Keratinocyte (primary cell): Measurements from ENCODE around the gene TAS1R3. TPM values are rescaled to one million over a fixed set of nuclear protein-coding genes. Genes with fewer than 3 reads are reported as not detected.

Experiments
- DNase-seq: peaks from one replicate; pipeline ENCODE4 v3.0.0-alpha.2; 2011; ENCODE audit warnings: low read depth, missing footprints, low spot score
- FAIRE-seq: peaks from 2 replicates; lab custom pipeline; 2011; peaks lifted over from hg19 to GRCh38; lab: Jason Lieb, UNC
- H2AFZ ChIP-seq: 2 replicates; pipeline ENCODE4 v1.6.0; 2012; ENCODE audit warnings: low read length, control low read depth, inconsistent platforms; ENCODE audit not compliant: control insufficient read depth
- H3K27ac ChIP-seq: 2 replicates; pipeline ENCODE4 v1.5.1; 2011; ENCODE audit warnings: low read length; ENCODE audit not compliant: control insufficient read depth, insufficient read depth
- H3K27me3 ChIP-seq: 3 replicates; pipeline ENCODE4 v1.6.0; 2011; ENCODE audit warnings: low read length; ENCODE audit not compliant: control insufficient read depth, insufficient read depth; ENCODE audit errors: extremely low read depth
- H3K36me3 ChIP-seq, 2 experiments: 2 replicates in 1 of 2; 3 replicates in 1 of 2; pipeline ENCODE4 v1.5.1; 2011; ENCODE audit warnings: low read length in 2 of 2, mild to moderate bottlenecking in 1 of 2; ENCODE audit not compliant: control insufficient read depth in 2 of 2, insufficient read depth in 2 of 2; ENCODE audit errors: extremely low read depth in 1 of 2
- H3K4me1 ChIP-seq: 3 replicates; pipeline ENCODE4 v1.5.1; 2011; ENCODE audit warnings: low read length; ENCODE audit not compliant: control insufficient read depth, insufficient read depth; ENCODE audit errors: extremely low read depth
- H3K4me2 ChIP-seq: 3 replicates; pipeline ENCODE4 v1.6.0; 2011; ENCODE audit warnings: low read depth, low read length; ENCODE audit not compliant: control insufficient read depth, insufficient read depth; ENCODE audit errors: extremely low read depth
- H3K4me3 ChIP-seq, 3 experiments: fragments of 200-600 bp in 1 of 3; sonication (generic) in 1 of 3; 2 replicates in 2 of 3; 3 replicates in 1 of 3; pipeline ENCODE4 v1.5.1; 2011 to 2016; ENCODE audit warnings: low read length in 3 of 3, mild to moderate bottlenecking in 3 of 3, control low read depth in 2 of 3, inconsistent platforms in 1 of 3, low read depth in 1 of 3, mixed read lengths in 1 of 3, mixed run types in 1 of 3, moderate library complexity in 1 of 3; ENCODE audit not compliant: control insufficient read depth in 2 of 3, insufficient read depth in 2 of 3; ENCODE audit errors: extremely low read depth in 1 of 3
- H3K79me2 ChIP-seq: 2 replicates; pipeline ENCODE4 v1.6.0; 2012; ENCODE audit warnings: low read length; ENCODE audit not compliant: control insufficient read depth, insufficient read depth
- H3K9ac ChIP-seq: 3 replicates; pipeline ENCODE4 v1.6.0; 2011; ENCODE audit warnings: low read length; ENCODE audit not compliant: control insufficient read depth, insufficient read depth; ENCODE audit errors: extremely low read depth
- H3K9me1 ChIP-seq: 3 replicates; pipeline ENCODE4 v1.6.0; 2011; ENCODE audit warnings: low read length; ENCODE audit not compliant: control insufficient read depth, insufficient read depth; ENCODE audit errors: extremely low read depth
- H3K9me3 ChIP-seq: 2 replicates; pipeline ENCODE4 v1.5.1; 2012; ENCODE audit warnings: low read depth, low read length; ENCODE audit not compliant: control insufficient read depth
- H4K20me1 ChIP-seq: 3 replicates; pipeline ENCODE4 v1.6.0; 2011; ENCODE audit warnings: low read length; ENCODE audit not compliant: control insufficient read depth, insufficient read depth; ENCODE audit errors: extremely low read depth
- EZH2 ChIP-seq: IDR thresholded peaks from one replicate; pipeline ENCODE4 v1.6.1; 2012; ENCODE audit warnings: inconsistent platforms, mild to moderate bottlenecking, low read length, moderate library complexity
- dilution Hi-C: fragments of 300-500 bp; cut with MboI; formaldehyde crosslinking; loops from one replicate; pipeline ENCODE4 v1.7.0; 2020; ENCODE audit warnings: low sequenced_read_pairs; ENCODE audit not compliant: extremely low pct_ligation_motif_present
- polyA plus RNA-seq, 5 experiments: library from polyadenylated mRNA; depleted of rRNA in 3 of 5; stranded (reverse) in 3 of 5; stranded (forward) in 1 of 5; unstranded in 1 of 5; fragments of >200 nt; gene quantifications; 1 replicate in 1 of 5; 2 replicates in 3 of 5; 3 replicates in 1 of 5; pipeline versions ENCODE4 v1.2.1 to v1.2.3, GENCODE V29; 2011 to 2012; ENCODE audit warnings: missing spikeins in 2 of 5, low read depth in 1 of 5, low replicate concordance in 1 of 5
- TF ChIP-seq, protein P1 (sequence below), 3 experiments: IDR thresholded peaks in 1 of 3; conservative IDR thresholded peaks in 1 of 3; optimal IDR thresholded peaks in 1 of 3; 2 replicates in 2 of 3; 3 replicates in 1 of 3; pipeline versions ENCODE3 to v1.5.1; 2011; ENCODE audit warnings: low read length in 3 of 3, mild to moderate bottlenecking in 3 of 3, moderate library complexity in 2 of 3, control low read depth in 1 of 3, inconsistent platforms in 1 of 3; ENCODE audit not compliant: insufficient read depth in 2 of 3; ENCODE audit errors: extremely low read depth in 1 of 3

Gene TAS1R3
- polyA plus RNA-seq, 1 donor (not counting 4 experiments of a cell fraction or from before 2014, with no cell fraction given) = 0.04 TPM

DNA sequence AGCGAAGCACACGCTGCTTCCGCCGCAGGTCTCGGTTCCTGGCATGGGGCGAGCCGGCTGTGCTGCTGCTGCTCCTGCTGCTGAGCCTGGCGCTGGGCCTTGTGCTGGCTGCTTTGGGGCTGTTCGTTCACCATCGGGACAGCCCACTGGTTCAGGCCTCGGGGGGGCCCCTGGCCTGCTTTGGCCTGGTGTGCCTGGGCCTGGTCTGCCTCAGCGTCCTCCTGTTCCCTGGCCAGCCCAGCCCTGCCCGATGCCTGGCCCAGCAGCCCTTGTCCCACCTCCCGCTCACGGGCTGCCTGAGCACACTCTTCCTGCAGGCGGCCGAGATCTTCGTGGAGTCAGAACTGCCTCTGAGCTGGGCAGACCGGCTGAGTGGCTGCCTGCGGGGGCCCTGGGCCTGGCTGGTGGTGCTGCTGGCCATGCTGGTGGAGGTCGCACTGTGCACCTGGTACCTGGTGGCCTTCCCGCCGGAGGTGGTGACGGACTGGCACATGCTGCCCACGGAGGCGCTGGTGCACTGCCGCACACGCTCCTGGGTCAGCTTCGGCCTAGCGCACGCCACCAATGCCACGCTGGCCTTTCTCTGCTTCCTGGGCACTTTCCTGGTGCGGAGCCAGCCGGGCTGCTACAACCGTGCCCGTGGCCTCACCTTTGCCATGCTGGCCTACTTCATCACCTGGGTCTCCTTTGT is 2.6 kb downstream of the TAS1R3 start:
- H3K36me3 ChIP-seq = peaks cover 7 to 11% of the 10 kb centered on the region in 2 experiments
- no peaks in the 10 kb centered on the region for H3K9me1 ChIP-seq
- peaks cover 4% of the 10 kb centered on the region for H3K9me3 ChIP-seq
- peaks cover 11% of the 10 kb centered on the region for H3K27me3 ChIP-seq
- FAIRE-seq = no peak
- H3K27ac ChIP-seq = no peak overlapping the region
- H3K79me2 ChIP-seq = no peaks in the 10 kb centered on the region
- peak overlapping the region; percentile 25 for H3K9ac ChIP-seq
- no peak overlapping the region for H3K4me3 ChIP-seq
- peaks cover 32% of the 10 kb centered on the region for H3K4me1 ChIP-seq
- H4K20me1 ChIP-seq = peaks cover 29% of the 10 kb centered on the region
- no peak overlapping the region for H2AFZ ChIP-seq
- no peak overlapping the region for H3K4me2 ChIP-seq
- DNase-seq = no peak
- dilution Hi-C loops = no loop called here
- TF ChIP-seq, protein P1, sequence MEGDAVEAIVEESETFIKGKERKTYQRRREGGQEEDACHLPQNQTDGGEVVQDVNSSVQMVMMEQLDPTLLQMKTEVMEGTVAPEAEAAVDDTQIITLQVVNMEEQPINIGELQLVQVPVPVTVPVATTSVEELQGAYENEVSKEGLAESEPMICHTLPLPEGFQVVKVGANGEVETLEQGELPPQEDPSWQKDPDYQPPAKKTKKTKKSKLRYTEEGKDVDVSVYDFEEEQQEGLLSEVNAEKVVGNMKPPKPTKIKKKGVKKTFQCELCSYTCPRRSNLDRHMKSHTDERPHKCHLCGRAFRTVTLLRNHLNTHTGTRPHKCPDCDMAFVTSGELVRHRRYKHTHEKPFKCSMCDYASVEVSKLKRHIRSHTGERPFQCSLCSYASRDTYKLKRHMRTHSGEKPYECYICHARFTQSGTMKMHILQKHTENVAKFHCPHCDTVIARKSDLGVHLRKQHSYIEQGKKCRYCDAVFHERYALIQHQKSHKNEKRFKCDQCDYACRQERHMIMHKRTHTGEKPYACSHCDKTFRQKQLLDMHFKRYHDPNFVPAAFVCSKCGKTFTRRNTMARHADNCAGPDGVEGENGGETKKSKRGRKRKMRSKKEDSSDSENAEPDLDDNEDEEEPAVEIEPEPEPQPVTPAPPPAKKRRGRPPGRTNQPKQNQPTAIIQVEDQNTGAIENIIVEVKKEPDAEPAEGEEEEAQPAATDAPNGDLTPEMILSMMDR (optimal IDR thresholded peaks at IDR 0.05 in 1 of 3, IDR thresholded peaks at IDR 0.05 in 1 of 3, conservative IDR thresholded peaks at IDR 0.05 in 1 of 3; ENCODE audit: extremely low read depth in 1 of 3, insufficient read depth in 2 of 3, low read length in 3 of 3) = no peak
- no peak for TF ChIP-seq EZH2

DNA sequence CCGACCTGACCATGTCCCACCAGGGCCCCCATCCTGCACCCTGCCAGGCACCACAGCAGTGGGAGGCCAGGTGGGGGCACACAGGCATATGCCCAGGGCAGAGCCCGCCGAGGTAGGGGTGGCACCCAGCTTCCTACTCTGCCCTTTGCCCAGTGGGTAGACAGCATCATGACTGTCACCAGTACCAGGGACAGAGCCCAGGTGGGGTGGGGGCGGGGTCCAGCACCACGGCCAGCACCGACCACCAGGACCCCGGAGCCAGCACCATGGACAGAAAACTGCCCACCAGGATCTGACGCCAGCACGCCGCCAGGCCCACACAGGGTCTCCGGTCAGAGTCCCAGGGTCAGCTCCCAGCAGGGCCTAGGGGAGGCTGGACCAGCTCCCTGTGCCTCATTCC is 3.8 kb downstream of the TAS1R3 start:
- H3K36me3 ChIP-seq = peaks cover 7 to 11% of the 10 kb centered on the region in 2 experiments
- H3K4me1 ChIP-seq = peaks cover 32% of the 10 kb centered on the region
- FAIRE-seq (no peak), DNase-seq (no peak)
- H2AFZ ChIP-seq = no peak overlapping the region
- H4K20me1 ChIP-seq = peaks cover 29% of the 10 kb centered on the region
- no peaks in the 10 kb centered on the region for H3K9me1 ChIP-seq
- peaks cover 11% of the 10 kb centered on the region for H3K27me3 ChIP-seq
- no peak overlapping the region for H3K27ac ChIP-seq
- no peaks in the 10 kb centered on the region for H3K79me2 ChIP-seq
- TF ChIP-seq, protein P1 (optimal IDR thresholded peaks at IDR 0.05 in 1 of 3, IDR thresholded peaks at IDR 0.05 in 1 of 3, conservative IDR thresholded peaks at IDR 0.05 in 1 of 3; ENCODE audit: extremely low read depth in 1 of 3, insufficient read depth in 2 of 3, low read length in 3 of 3) = no peak
- TF ChIP-seq EZH2 = no peak
- no peak overlapping the region for H3K9ac ChIP-seq
- no peak overlapping the region for H3K4me3 ChIP-seq
- H3K9me3 ChIP-seq = peaks cover 3% of the 10 kb centered on the region
- dilution Hi-C loops = no loop called here
- H3K4me2 ChIP-seq = no peak overlapping the region
